ENCODE measurements around the gene SLC4A3.

The SLC4A3 gene

DNA sequence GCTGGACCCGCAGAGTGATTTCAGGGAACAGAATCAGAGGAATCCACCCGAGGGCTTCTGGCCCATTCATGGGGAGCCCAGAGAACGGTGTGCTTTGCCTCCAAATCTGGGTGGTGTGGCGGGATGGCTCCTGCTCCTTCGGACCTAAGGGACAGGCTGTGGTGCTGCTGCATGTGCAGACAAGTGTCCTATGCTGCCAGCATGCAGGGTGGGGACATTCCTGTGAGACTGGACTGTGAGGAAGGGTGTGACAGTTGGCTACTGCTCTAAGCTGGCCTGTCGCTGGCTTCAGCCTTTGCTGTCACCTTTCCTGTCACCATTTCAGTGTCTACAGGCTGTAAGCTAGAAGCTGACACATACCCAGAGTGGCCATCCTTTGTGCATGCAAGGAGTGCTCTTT lies 2.9 kb upstream of the SLC4A3 start:
- TF ChIP-seq CTBP1 (IDR thresholded peaks at IDR 0.05; ENCODE audit: borderline replicate concordance) (no peak), BHLHE40 (IDR thresholded peaks at IDR 0.05; ENCODE audit: borderline replicate concordance) (no peak), FOXM1 (IDR thresholded peaks at IDR 0.05; ENCODE audit: borderline replicate concordance) (no peak), TARDBP (IDR thresholded peaks at IDR 0.05) (no peak), ELF4 (IDR thresholded peaks at IDR 0.05) (no peak)
- TF ChIP-seq, protein P1, sequence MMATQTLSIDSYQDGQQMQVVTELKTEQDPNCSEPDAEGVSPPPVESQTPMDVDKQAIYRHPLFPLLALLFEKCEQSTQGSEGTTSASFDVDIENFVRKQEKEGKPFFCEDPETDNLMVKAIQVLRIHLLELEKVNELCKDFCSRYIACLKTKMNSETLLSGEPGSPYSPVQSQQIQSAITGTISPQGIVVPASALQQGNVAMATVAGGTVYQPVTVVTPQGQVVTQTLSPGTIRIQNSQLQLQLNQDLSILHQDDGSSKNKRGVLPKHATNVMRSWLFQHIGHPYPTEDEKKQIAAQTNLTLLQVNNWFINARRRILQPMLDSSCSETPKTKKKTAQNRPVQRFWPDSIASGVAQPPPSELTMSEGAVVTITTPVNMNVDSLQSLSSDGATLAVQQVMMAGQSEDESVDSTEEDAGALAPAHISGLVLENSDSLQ (IDR thresholded peaks at IDR 0.05): no peak
- DNase-seq (ENCODE audit: extremely low spot score): no peak
- ChIA-PET CTCF (no interaction called here), POLR2A (interaction anchor here (1.1 kb wide), 1 partner anchor 26 kb away, joined by 3 read pairs; no protein-coding TSS in a partner anchor)

DNA sequence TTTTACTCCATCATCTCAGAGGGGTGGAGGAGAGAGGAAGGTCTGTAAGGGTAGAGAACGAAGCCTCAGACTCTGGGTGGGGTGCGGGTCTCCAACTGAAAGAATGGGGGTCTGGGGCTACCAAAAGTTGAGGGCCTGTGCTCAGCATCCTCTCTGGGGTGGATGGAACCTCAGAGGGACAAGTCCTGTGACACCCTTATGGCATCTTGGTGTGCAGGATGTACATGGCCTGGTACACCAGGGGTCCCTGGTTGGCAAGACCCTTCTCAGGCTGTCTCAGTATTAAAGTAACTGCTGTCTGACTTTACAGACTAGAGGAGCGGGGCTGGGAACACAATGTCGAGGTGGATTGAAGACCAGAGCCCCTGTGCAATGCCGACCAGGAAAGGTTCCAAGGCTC lies 2.3 kb upstream of the SLC4A3 start:
- no peak for DNase-seq (ENCODE audit: extremely low spot score)
- ChIA-PET POLR2A (no interaction called here), CTCF (no interaction called here)
- no peak for TF ChIP-seq FOXK2 (IDR thresholded peaks at IDR 0.05)
- no peak for TF ChIP-seq SUZ12 (IDR thresholded peaks at IDR 0.05)
- TF ChIP-seq SP1 (IDR thresholded peaks at IDR 0.05): no peak
- TF ChIP-seq ELF4 (IDR thresholded peaks at IDR 0.05): no peak
- TF ChIP-seq TARDBP (IDR thresholded peaks at IDR 0.05): no peak
- no peak for TF ChIP-seq BHLHE40 (IDR thresholded peaks at IDR 0.05; ENCODE audit: borderline replicate concordance)
- TF ChIP-seq, protein P1 (IDR thresholded peaks at IDR 0.05): no peak

DNA sequence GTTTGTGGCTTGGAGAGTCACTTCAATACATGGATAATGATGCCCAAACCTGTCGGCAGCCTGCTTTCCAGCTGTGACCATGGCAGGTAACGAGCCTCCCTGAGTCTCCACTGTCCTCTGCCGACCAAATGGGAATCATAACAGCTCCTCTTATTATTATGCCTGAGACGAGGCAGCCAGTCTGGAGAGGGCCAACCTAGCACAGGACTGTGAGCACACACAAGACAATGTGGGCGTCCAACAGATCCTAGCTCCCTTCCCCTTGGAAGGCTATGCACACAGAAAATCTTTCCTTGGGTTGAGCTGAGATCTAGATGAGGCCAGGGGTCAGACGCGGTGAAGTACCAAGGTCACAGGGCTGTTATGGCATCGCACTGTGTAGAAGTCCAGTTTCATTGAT lies 890 bp upstream of the SLC4A3 start:
- POLR2A ChIA-PET: no interaction called here
- CTCF ChIA-PET: interaction anchor here (1.0 kb wide), 1 partner anchor 20 kb away, joined by 6 read pairs; no protein-coding TSS in a partner anchor
- no peak for TF ChIP-seq FOXM1 (IDR thresholded peaks at IDR 0.05; ENCODE audit: borderline replicate concordance)
- no peak for TF ChIP-seq SUZ12 (IDR thresholded peaks at IDR 0.05)
- no peak for TF ChIP-seq L3MBTL2 (conservative IDR thresholded peaks at IDR 0.05)
- TF ChIP-seq SP1 (IDR thresholded peaks at IDR 0.05): no peak
- TF ChIP-seq TARDBP (IDR thresholded peaks at IDR 0.05): no peak
- TF ChIP-seq LEF1 (IDR thresholded peaks at IDR 0.05; ENCODE audit: borderline replicate concordance): no peak
- TF ChIP-seq BHLHE40 (IDR thresholded peaks at IDR 0.05; ENCODE audit: borderline replicate concordance): no peak
- TF ChIP-seq FOXK2 (IDR thresholded peaks at IDR 0.05): no peak
- TF ChIP-seq, protein P1 (IDR thresholded peaks at IDR 0.05): no peak
- DNase-seq (ENCODE audit: extremely low spot score): no peak

DNA sequence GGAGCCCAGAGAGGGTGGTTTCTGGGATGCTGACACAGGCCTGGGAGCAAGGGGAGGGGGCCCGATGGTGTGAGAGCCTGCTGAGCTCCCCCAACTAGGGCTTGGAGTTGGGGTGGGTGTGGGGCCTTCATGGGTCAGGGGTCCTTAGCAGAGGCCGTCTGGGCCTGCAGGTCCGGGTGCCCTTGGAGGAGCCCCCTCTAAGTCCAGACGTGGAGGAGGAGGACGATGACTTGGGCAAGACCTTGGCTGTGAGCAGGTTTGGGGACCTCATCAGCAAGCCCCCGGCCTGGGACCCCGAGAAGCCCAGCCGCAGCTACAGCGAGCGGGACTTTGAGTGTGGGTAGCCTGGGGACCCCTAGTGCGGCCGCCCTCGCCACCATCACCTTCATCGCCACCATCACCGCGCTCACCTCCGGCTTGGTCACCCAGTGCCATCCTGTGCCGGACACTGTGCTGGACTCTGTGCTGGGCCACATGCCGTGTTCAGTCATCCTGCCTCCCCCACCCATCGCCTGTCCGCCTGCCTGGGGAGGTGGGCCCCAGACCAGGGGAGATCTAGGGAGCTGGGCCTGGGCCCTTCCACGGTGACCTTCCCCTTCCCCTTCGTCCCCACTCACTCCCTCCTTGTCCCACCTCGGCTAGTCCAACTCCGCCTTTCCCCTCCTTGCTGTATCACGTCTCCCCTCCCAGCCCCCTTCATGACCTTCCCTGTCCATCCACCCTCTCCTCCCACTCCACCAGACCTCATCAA lies 980 bp downstream of the SLC4A3 start:
- ChIA-PET POLR2A (no interaction called here), CTCF (no interaction called here)
- TF ChIP-seq, protein P1 (IDR thresholded peaks at IDR 0.05): no peak
- TF ChIP-seq SP1 (IDR thresholded peaks at IDR 0.05) (no peak), ELF4 (IDR thresholded peaks at IDR 0.05) (no peak), BHLHE40 (IDR thresholded peaks at IDR 0.05; ENCODE audit: borderline replicate concordance) (no peak), FOXK2 (IDR thresholded peaks at IDR 0.05) (no peak), CTBP1 (IDR thresholded peaks at IDR 0.05; ENCODE audit: borderline replicate concordance) (no peak), L3MBTL2 (conservative IDR thresholded peaks at IDR 0.05) (no peak), LEF1 (IDR thresholded peaks at IDR 0.05; ENCODE audit: borderline replicate concordance) (no peak), TARDBP (IDR thresholded peaks at IDR 0.05) (no peak), SUZ12 (IDR thresholded peaks at IDR 0.05) (no peak), ZNF384 (IDR thresholded peaks at IDR 0.05) (no peak), FOXA1 (IDR thresholded peaks at IDR 0.05) (no peak), HDGF (IDR thresholded peaks at IDR 0.05; ENCODE audit: borderline replicate concordance) (no peak), ARNT (IDR thresholded peaks at IDR 0.05) (no peak)
- DNase-seq (ENCODE audit: extremely low spot score): no peak

DNA sequence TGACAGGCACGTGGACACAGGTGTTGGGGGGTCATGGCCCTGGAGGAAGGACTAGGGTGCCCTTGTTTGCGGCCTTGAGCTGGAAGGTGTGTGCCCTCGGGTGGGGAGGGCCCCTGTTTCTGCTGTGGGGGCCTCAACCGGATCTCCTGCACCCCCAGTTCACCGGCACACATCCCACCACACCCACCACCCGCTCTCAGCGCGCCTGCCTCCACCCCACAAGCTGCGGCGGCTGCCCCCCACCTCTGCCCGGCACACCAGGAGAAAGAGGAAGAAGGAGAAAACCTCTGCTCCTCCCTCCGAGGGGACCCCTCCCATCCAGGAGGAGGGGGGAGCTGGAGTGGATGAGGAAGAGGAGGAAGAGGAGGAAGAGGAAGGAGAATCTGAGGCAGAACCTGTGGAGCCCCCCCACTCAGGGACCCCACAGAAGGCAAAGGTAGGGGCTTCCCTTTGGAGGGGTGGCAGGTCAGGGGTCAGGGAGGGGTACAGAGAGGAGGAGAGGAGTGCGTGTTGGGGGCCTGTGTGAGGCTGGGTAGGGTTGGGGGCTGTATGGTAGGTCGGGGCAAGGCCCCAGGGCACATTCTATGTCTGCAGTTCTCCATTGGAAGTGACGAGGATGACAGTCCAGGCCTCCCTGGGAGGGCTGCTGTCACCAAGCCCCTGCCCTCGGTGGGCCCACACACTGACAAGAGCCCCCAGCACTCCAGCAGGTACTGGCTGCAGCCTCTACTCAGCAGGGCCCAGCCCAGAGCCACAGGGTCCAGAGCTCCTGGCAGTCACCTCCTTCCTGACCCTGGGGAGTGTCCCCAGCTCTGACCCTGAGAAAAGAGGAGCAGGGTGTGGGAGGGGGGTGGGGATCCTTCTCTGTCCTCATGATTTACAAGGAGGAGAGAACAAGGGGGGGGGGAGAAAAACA lies 1.8 kb downstream of the SLC4A3 start:
- POLR2A ChIA-PET: no interaction called here
- CTCF ChIA-PET: no interaction called here
- no peak for DNase-seq (ENCODE audit: extremely low spot score)
- no peak for TF ChIP-seq CTBP1 (IDR thresholded peaks at IDR 0.05; ENCODE audit: borderline replicate concordance)
- TF ChIP-seq LEF1 (IDR thresholded peaks at IDR 0.05; ENCODE audit: borderline replicate concordance): no peak
- TF ChIP-seq HDGF (IDR thresholded peaks at IDR 0.05; ENCODE audit: borderline replicate concordance): no peak
- no peak for TF ChIP-seq FOXM1 (IDR thresholded peaks at IDR 0.05; ENCODE audit: borderline replicate concordance)
- no peak for TF ChIP-seq ARNT (IDR thresholded peaks at IDR 0.05)
- no peak for TF ChIP-seq SP1 (IDR thresholded peaks at IDR 0.05)
- no peak for TF ChIP-seq L3MBTL2 (conservative IDR thresholded peaks at IDR 0.05)
- no peak for TF ChIP-seq ZNF384 (IDR thresholded peaks at IDR 0.05)
- no peak for TF ChIP-seq TARDBP (IDR thresholded peaks at IDR 0.05)
- TF ChIP-seq ELF4 (IDR thresholded peaks at IDR 0.05): no peak
- no peak for TF ChIP-seq NFRKB (IDR thresholded peaks at IDR 0.05)

Measured in HEK293T (cell line).